Tibial artery (tissue), 4 donors: ENCODE data around the gene DHRSX.

Experiments used
- DNase-seq, 2 donors: peaks; one replicate each; pipeline ENCODE4 v3.0.0-alpha.2; 2019
- H3K27ac ChIP-seq, 2 donors: fragments of 200-600 bp; sonication (generic) in 1 of 2; 1 replicate in 1 of 2; 2 replicates in 1 of 2; pipeline ENCODE4 v1.5.1; 2018 to 2019; ENCODE audit warnings: mild to moderate bottlenecking in 1 of 2
- H3K27me3 ChIP-seq, 2 donors: fragments of 200-600 bp; sonication (generic) in 1 of 2; one replicate each; pipeline versions ENCODE4 v1.5.1 to v1.6.0; 2016 to 2019
- H3K36me3 ChIP-seq, 3 donors: fragments of 200-600 bp; sonication (generic) in 2 of 3; one replicate each; pipeline ENCODE4 v1.5.1; 2016 to 2019; ENCODE audit warnings: mild to moderate bottlenecking in 2 of 3
- H3K4me1 ChIP-seq, 4 donors: fragments of 200-600 bp; sonication (generic) in 2 of 4; 1 replicate in 3 of 4; 2 replicates in 1 of 4; pipeline ENCODE4 v1.5.1; 2016 to 2019
- H3K4me3 ChIP-seq, 2 donors: fragments of 200-600 bp; sonication (generic) in 1 of 2; 1 replicate in 1 of 2; 2 replicates in 1 of 2; pipeline ENCODE4 v1.5.1; 2018 to 2019; ENCODE audit warnings: mild to moderate bottlenecking in 2 of 2
- H3K9me3 ChIP-seq, 3 donors: fragments of 200-600 bp; sonication (generic) in 1 of 3; one replicate each; pipeline ENCODE4 v1.5.1; 2016 to 2019
- CTCF ChIP-seq, 2 experiments: fragments of 200-600 bp in 1 of 2; fragments of 450-650 bp in 1 of 2; IDR thresholded peaks; one replicate each; pipeline ENCODE4 v1.5.1; 2017 to 2019; ENCODE audit warnings: antibody characterized with exemption in 2 of 2, mild to moderate bottlenecking in 1 of 2, moderate library complexity in 1 of 2
- intact Hi-C: fragments of 100-400 bp; cut with DNase I; formaldehyde crosslinking; loops from one replicate; pipeline ENCODE4 v1.15.0; 2023; ENCODE audit warnings: low total_unique reads

Gene DHRSX

GRCh38 chrX:2318371-2318770, 182.4 kb downstream of the DHRSX start:
- intact Hi-C loops: no loop called here
- H3K27ac ChIP-seq: no peak overlapping the region
- no peaks in the 10 kb centered on the region for H3K9me3 ChIP-seq
- peaks cover 0 to 7% (median under 1%) of the 10 kb centered on the region in 4 donors for H3K4me1 ChIP-seq
- TF ChIP-seq CTCF (IDR thresholded peaks at IDR 0.05): no peak
- no peak overlapping the region for H3K4me3 ChIP-seq
- no peak for DNase-seq
- H3K36me3 ChIP-seq: no peaks in the 10 kb centered on the region
- H3K27me3 ChIP-seq: no peaks in the 10 kb centered on the region

- Histone ChIP-seq H3K36me3 (no peaks in the 10 kb centered on the region), H3K9me3 (no peaks in the 10 kb centered on the region), H3K4me3 (no peak overlapping the region), H3K27ac (no peak overlapping the region), H3K27me3 (no peaks in the 10 kb centered on the region), H3K4me1 (peaks cover 0 to 7% (median under 1%) of the 10 kb centered on the region in 4 donors)
- intact Hi-C loops: no loop called here
- TF ChIP-seq CTCF (IDR thresholded peaks at IDR 0.05): no peak
- no peak for DNase-seq
Measured at GRCh38 chrX:2317527-2318055, 183.2 kb downstream of the DHRSX start.

- no peak for DNase-seq
Measured at GRCh38 chrX:2316534-2316933, 184.2 kb downstream of the DHRSX start.

GRCh38 chrX:2315434-2315833, 185.3 kb downstream of the DHRSX start:
- no peak overlapping the region for H3K27ac ChIP-seq
- intact Hi-C loops: no loop called here
- H3K9me3 ChIP-seq: no peaks in the 10 kb centered on the region
- no peak overlapping the region for H3K4me3 ChIP-seq
- H3K27me3 ChIP-seq: no peaks in the 10 kb centered on the region
- no peak for TF ChIP-seq CTCF (IDR thresholded peaks at IDR 0.05)
- no peaks in the 10 kb centered on the region for H3K36me3 ChIP-seq
- no peak for DNase-seq
- peaks cover 0 to 7% (median under 1%) of the 10 kb centered on the region in 4 donors for H3K4me1 ChIP-seq

More at GRCh38 chrX:2316534-2316933, 184.2 kb downstream of the DHRSX start:
- Histone ChIP-seq H3K9me3 (no peaks in the 10 kb centered on the region), H3K27me3 (no peaks in the 10 kb centered on the region), H3K4me1 (peaks cover 0 to 7% (median under 1%) of the 10 kb centered on the region in 4 donors), H3K27ac (no peak overlapping the region), H3K36me3 (no peaks in the 10 kb centered on the region), H3K4me3 (no peak overlapping the region)
- intact Hi-C loops: no loop called here
- TF ChIP-seq CTCF (IDR thresholded peaks at IDR 0.05): no peak

- no peaks in the 10 kb centered on the region for H3K9me3 ChIP-seq
- H3K36me3 ChIP-seq: no peaks in the 10 kb centered on the region
- no peaks in the 10 kb centered on the region for H3K27me3 ChIP-seq
- peaks cover 0 to 7% (median under 1%) of the 10 kb centered on the region in 4 donors for H3K4me1 ChIP-seq
- DNase-seq: no peak
- H3K27ac ChIP-seq: no peak overlapping the region
- intact Hi-C loops: no loop called here
- no peak for TF ChIP-seq CTCF (IDR thresholded peaks at IDR 0.05)
- H3K4me3 ChIP-seq: no peak overlapping the region
Measured at GRCh38 chrX:2314831-2315365, 185.9 kb downstream of the DHRSX start.
